Measurements from ENCODE around the gene IQCM.
"Not testable (repeated sequence)": the region's sequence is repeated elsewhere in the genome, so short reads cannot be mapped to it uniquely, and the experiment has no call there.

The IQCM gene

DNA sequence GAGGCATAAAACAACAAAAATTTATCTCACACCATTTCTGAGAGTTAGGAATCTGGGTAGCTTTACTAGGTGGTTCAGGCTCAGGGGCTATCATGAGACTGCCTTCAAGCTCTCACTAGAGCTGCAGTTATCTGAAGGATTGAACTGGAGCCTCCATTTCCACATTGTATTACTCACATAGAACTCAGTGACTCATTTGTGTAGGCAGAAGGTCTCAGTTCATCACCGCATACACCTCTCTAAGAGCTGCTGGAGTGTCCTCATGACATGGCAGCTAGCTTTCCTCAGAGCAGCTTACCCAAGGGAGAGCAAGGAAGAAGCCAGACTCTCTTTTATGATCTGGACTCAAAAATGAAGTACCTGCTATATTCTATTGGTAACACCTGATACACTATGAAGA, 389.2 kb downstream of the IQCM start:
- no peak for DNase-seq

GRCh38 chr4:149409555-149409962, 406.1 kb downstream of the IQCM start:
- DNase-seq = no peak

DNA sequence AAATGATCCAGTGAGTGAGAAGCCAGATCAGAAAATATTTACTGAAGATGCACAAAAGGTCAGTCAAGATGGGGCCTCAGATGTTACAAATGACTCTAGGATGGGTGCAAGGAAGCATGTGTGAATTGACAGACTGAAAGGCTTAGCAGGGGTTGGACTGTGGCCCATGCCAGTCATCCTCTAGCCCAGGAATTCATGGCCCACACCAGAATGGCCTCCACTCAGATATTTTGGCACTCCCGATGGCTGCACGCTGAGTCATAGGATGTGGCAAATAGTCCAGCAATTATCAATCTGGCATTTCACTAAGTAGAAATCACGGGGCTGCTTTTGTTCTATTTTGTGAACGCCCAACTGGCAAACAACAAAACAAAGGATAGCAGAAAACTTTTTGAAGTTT, 406.5 kb downstream of the IQCM start:
- DNase-seq = no peak

DNA sequence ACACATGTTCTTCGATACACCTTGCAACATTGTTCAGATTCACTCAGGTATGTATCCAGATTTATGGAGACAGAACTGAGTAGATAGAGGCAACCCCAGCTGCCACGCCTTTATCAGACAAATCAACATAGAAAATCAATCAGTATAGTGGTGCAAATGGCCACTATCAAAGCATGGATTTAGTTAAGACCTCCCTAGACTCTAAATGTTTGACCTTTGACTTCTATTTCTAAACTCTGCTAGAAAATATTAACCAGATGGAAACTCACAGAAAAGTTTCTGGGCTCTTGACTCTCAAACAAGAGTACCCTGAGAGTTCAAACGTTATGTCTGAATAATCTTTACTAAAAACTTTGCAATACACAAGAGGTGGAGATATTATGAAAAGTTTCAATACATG, 411.5 kb downstream of the IQCM start:
- no peak for DNase-seq

- DNase-seq = no peak
These were observed 412.6 kb downstream of the IQCM start for GRCh38 chr4:149403081-149403480.

GRCh38 chr4:149398993-149399392, 416.6 kb downstream of the IQCM start:
- DNase-seq = no peak

- DNase-seq = no peak
These were observed 444.7 kb downstream of the IQCM start for GRCh38 chr4:149370785-149371420.

GRCh38 chr4:149370002-149370401, 445.6 kb downstream of the IQCM start:
- no peak for DNase-seq

DNA sequence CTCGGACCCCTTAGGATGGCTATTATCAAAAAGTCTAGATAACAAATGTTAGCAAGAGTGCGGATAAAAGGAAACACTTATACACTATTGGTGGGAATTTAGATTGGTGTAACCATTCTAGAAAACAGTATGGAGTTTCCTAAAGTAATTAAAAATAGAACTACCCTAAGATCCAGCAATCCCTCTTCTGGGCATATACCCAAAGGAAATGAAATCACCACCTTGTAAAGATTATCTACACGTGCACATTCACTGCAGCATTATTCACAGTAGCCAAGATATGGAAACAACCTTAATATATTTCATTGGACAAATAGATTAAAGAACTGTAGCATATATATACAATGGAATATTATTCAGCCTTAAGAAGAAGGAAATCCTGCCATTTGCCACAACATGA, 462.4 kb downstream of the IQCM start:
- no peak for DNase-seq

DNA sequence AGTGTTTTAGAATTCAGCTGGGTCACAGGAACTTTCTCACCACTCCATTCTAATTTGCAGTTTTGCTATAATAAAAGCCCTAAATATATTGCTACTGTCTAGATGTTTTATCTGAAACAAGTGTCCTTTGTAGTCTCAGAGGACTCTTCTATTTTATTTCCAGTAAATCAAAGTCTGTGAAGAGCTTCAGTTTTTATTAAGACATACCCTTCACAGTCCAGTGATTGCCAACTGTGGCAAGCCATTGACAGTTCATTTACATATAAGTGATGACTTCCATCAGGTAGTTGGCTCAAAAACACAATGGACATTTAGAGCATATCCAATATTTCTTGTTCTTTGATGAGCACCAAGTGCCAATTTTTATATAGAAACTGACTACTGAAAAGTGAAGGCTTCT, 466.1 kb downstream of the IQCM start:
- no peak for DNase-seq

DNA sequence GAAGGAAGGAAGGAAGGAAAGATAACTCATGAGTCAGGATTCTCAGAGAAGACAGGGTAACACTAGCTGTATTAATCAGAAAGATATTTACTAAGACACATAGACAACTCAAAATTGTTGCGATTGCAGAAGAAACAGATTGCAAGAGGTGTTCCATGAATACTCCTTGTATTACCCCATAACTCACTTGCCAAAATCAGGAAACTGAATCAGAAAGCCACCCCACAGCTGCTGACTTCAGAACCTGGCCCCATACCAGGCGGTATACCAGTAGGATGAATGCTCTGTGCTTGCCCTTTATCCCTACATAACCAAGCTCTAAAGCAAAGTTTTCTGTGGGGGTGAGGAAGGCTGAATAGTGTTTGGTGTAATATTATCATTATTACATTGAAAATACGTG, 468.5 kb downstream of the IQCM start:
- DNase-seq = no peak

DNA sequence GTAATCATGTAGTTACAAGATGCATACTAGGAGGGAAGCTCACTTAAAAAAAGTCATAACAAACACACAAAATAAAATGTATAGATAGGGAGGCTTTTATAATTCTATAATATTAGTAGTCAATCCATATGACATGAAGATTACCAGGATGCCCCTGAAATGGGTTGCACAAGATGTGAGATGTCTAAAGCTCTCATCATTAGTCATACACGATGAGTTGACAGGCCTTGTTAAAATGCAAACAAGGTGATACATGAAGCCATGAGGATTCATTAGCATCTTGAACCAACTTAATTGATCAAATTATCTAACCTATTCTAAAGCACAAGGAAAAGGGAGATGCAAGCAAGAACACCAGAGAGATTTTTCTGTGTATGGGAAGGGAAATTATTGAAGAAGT, 470.2 kb downstream of the IQCM start:
- DNase-seq = no peak

- no peak for DNase-seq
These were observed 471.2 kb downstream of the IQCM start for GRCh38 chr4:149344436-149344835.

- no peak for DNase-seq
These were observed 472.0 kb downstream of the IQCM start for GRCh38 chr4:149343614-149344013.

- DNase-seq = not testable (repeated sequence)
These were observed 474.5 kb downstream of the IQCM start for GRCh38 chr4:149341117-149341516.

GRCh38 chr4:149328161-149328560, 487.5 kb downstream of the IQCM start:
- no peak for DNase-seq

DNA sequence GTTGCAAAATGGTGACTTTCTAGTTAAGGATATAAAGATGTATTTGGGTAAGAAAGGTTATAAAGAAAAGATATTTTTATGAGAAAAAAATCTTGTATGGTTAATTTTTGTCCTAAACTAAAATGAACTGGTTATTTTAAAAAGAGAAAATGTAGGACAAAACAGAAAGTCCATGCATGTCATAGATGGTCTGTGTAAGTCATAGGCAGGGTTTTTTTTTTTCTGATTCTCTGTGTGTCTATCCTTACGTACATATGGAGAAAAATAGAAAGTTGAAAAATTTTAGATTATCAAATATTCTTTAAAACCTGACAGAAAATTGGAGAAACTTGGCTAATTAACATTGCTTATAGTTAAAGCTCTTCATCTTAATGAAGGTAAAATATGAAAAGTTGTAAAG, 493.4 kb downstream of the IQCM start:
- no peak for DNase-seq

GRCh38 chr4:149321438-149321837, 494.2 kb downstream of the IQCM start:
- no peak for DNase-seq

DNA sequence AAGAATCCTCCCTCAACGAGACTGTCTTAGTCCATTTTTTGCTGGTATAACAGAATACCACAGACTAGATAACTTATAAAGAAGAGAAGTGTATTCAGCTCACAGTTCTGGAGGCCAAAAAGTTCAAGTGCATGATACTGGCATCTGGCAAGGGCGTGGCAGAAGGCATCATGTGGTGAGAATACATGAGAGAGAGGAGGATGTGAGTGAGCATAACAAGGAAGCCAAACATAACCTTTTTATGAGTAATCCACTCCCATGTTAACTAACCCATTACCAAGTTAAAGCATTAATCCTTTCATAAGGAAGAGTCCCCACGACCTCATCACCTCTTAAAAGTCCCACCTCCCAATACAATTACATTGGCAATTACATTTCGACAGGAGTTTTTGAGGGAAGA, 504.6 kb downstream of the IQCM start:
- no peak for DNase-seq

DNA sequence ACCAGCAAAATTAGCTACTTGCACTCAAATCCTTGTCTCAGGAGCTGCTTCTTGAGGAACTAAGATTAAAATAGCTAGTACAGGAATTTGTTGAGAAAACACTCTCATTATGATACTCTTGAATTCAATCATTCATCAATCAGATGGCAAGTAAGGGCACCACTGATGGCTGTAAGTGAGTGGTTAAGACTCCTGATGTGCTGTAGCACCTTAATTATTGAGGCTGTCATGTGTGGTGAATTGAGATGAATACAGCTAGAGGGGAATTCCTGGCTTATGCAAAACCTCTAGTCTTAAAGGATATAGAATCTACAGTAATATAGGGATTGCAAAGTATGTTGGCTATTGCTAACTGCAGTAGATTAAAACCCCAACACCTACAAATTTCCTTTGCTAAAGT, 509.1 kb downstream of the IQCM start:
- DNase-seq = no peak

All from activated T-cell treated with anti-CD3 and anti-CD28 coated beads for 4 hours (primary cell).